ENCODE measurements around the gene CEP128. TPM values are rescaled to one million over a fixed set of nuclear protein-coding genes. Genes with fewer than 3 reads are reported as not detected.

CEP128 gene
- total RNA-seq, 1 experiment from 2014 or later: 27.3 TPM

DNA sequence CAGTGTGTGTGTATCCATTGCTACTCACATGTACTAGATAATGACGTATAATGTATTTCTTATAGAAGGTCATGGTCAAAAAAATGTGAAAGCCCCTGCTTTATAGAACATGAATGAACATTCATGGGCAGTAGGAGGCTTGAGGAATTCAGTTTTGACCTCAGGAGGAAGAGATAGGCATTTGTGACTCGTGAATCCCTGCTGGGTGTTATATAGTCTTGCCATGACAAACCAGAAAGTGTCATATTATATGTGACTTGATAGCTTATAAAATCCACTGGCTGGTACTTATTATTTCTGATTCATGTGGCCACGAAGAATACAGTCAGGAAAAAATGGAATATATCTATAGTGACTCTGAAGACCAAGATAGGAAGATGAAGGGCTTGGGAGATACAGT, 287.6 kb downstream of the CEP128 start:
- TF ChIP-seq EZH2 (IDR thresholded peaks at IDR 0.05; ENCODE audit: borderline replicate concordance, low read depth, low read length, poor library complexity, severe bottlenecking): no peak
- TF ChIP-seq, protein P1, sequence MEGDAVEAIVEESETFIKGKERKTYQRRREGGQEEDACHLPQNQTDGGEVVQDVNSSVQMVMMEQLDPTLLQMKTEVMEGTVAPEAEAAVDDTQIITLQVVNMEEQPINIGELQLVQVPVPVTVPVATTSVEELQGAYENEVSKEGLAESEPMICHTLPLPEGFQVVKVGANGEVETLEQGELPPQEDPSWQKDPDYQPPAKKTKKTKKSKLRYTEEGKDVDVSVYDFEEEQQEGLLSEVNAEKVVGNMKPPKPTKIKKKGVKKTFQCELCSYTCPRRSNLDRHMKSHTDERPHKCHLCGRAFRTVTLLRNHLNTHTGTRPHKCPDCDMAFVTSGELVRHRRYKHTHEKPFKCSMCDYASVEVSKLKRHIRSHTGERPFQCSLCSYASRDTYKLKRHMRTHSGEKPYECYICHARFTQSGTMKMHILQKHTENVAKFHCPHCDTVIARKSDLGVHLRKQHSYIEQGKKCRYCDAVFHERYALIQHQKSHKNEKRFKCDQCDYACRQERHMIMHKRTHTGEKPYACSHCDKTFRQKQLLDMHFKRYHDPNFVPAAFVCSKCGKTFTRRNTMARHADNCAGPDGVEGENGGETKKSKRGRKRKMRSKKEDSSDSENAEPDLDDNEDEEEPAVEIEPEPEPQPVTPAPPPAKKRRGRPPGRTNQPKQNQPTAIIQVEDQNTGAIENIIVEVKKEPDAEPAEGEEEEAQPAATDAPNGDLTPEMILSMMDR (conservative IDR thresholded peaks at IDR 0.05; ENCODE audit: low read depth, low read length): no peak
- DNase-seq (ENCODE audit: low spot score): no peak
- Histone ChIP-seq H3K4me3 (ENCODE audit: low read depth, low read length, poor library complexity, severe bottlenecking) (no peak overlapping the region), H3K27ac (ENCODE audit: low read depth, low read length, poor library complexity, severe bottlenecking) (no peak overlapping the region), H3K36me3 (ENCODE audit: insufficient read depth, low read length, poor library complexity, severe bottlenecking) (no peaks in the 10 kb centered on the region), H3K9me3 (ENCODE audit: low read depth, low read length, poor library complexity, severe bottlenecking) (no peaks in the 10 kb centered on the region), H3K27me3 (replicated peaks; ENCODE audit: insufficient read depth, low read depth, low read length, poor library complexity) (no peaks in the 10 kb centered on the region), H3K4me1 (ENCODE audit: insufficient read depth, low read length, poor library complexity, severe bottlenecking) (no peaks in the 10 kb centered on the region)
- CTCF ChIA-PET: no interaction called here
- no TSS peak for BruUV-seq (replicated peaks)
- intact Hi-C loops (cut with micrococcal nuclease; ENCODE audit: unreplicated experiment): no loop called here
- POLR2A ChIA-PET (ENCODE audit: low non-redundant PET): no interaction called here

DNA sequence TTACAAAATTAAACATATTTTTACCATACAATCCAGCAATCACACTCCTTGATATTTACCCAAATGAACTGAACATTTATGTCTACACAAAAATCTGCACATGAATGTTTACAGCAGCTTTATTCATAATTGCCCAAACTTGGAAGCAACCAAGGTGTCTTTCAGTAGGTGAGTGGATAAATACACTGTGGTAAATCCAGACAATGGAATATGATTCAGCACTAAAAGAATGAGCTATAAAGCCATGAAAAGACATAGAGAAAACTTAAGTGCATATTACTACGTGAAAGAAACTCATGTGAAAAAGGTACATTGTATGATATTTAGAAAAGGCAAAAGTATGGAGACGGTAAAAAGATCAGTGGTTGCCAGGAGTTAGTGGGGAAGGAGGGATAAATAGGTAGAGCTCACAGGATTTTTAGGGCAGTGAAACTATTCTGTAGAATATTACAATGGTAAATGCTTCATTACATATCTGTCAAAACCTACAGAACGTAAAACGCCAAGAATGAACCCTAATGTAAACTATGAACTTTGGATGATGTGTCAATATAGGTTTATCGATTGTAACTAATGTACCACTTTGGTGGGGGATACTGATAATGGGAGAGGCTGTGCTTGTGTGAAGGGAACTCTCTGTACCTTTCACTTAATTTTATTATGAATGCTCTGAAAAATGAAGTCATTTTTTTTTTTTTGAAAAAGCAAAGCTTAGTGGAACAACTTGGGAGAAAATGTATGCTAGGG, 295.7 kb downstream of the CEP128 start:
- Histone ChIP-seq H3K36me3 (ENCODE audit: insufficient read depth, low read length, poor library complexity, severe bottlenecking) (no peaks in the 10 kb centered on the region), H3K9me3 (ENCODE audit: low read depth, low read length, poor library complexity, severe bottlenecking) (no peaks in the 10 kb centered on the region), H3K4me3 (ENCODE audit: low read depth, low read length, poor library complexity, severe bottlenecking) (no peak overlapping the region), H3K27me3 (replicated peaks; ENCODE audit: insufficient read depth, low read depth, low read length, poor library complexity) (no peaks in the 10 kb centered on the region), H3K27ac (ENCODE audit: low read depth, low read length, poor library complexity, severe bottlenecking) (no peak overlapping the region), H3K4me1 (ENCODE audit: insufficient read depth, low read length, poor library complexity, severe bottlenecking) (no peaks in the 10 kb centered on the region)
- DNase-seq (ENCODE audit: low spot score): no peak
- POLR2A ChIA-PET (ENCODE audit: low non-redundant PET): interaction anchor here (0.6 kb wide), 1 partner anchor 18 kb away, joined by 3 read pairs; no protein-coding TSS in a partner anchor
- no TSS peak for BruUV-seq (replicated peaks)
- CTCF ChIA-PET: no interaction called here
- TF ChIP-seq, protein P1 (conservative IDR thresholded peaks at IDR 0.05; ENCODE audit: low read depth, low read length): no peak
- no peak for TF ChIP-seq EZH2 (IDR thresholded peaks at IDR 0.05; ENCODE audit: borderline replicate concordance, low read depth, low read length, poor library complexity, severe bottlenecking)
- intact Hi-C loops (cut with micrococcal nuclease; ENCODE audit: unreplicated experiment): no loop called here

DNA sequence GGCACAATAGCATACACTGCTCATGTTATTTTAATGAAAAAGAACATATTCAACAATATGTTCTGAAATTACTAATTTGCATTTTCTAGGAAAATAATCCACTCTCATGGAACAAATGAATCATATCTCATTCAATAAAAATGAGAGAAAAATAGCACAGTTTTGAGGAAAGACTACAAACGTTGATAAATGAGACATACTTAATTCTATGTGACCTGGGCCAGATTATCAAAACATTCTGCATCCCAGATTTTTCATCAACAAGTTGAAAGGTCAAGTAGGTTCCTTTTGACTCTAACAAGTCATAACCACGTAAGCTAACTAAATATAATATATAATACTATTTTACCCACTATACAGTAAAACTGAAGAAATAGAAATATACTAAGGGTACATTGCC, 296.7 kb downstream of the CEP128 start:
- no TSS peak for BruUV-seq (replicated peaks)
- Histone ChIP-seq H3K27ac (ENCODE audit: low read depth, low read length, poor library complexity, severe bottlenecking) (no peak overlapping the region), H3K4me3 (ENCODE audit: low read depth, low read length, poor library complexity, severe bottlenecking) (no peak overlapping the region), H3K4me1 (ENCODE audit: insufficient read depth, low read length, poor library complexity, severe bottlenecking) (no peaks in the 10 kb centered on the region), H3K9me3 (ENCODE audit: low read depth, low read length, poor library complexity, severe bottlenecking) (no peaks in the 10 kb centered on the region), H3K36me3 (ENCODE audit: insufficient read depth, low read length, poor library complexity, severe bottlenecking) (no peaks in the 10 kb centered on the region), H3K27me3 (replicated peaks; ENCODE audit: insufficient read depth, low read depth, low read length, poor library complexity) (no peaks in the 10 kb centered on the region)
- ChIA-PET CTCF (no interaction called here), POLR2A (ENCODE audit: low non-redundant PET) (no interaction called here)
- intact Hi-C loops (cut with micrococcal nuclease; ENCODE audit: unreplicated experiment): no loop called here
- TF ChIP-seq, protein P1 (conservative IDR thresholded peaks at IDR 0.05; ENCODE audit: low read depth, low read length): no peak
- no peak for TF ChIP-seq EZH2 (IDR thresholded peaks at IDR 0.05; ENCODE audit: borderline replicate concordance, low read depth, low read length, poor library complexity, severe bottlenecking)
- DNase-seq (ENCODE audit: low spot score): no peak

Data from A673 (cell line).